Hepatocyte (in vitro differentiated cells): ENCODE results near the gene NME4. TPM values are rescaled to one million over a fixed set of nuclear protein-coding genes. Genes with fewer than 3 reads are reported as not detected.

Experiments
- DNase-seq: peaks from one replicate; pipeline ENCODE4 v3.0.0-alpha.2; 2016; ENCODE audit warnings: low spot score
- H2AFZ ChIP-seq: fragments of 200-600 bp; sonication (generic); 2 replicates; pipeline ENCODE4 v1.6.0; 2016; ENCODE audit warnings: antibody characterized with exemption, mild to moderate bottlenecking
- H3K27ac ChIP-seq: fragments of 200-600 bp; sonication (generic); 2 replicates; pipeline ENCODE4 v1.5.1; 2016; ENCODE audit warnings: mild to moderate bottlenecking
- H3K27me3 ChIP-seq: fragments of 200-600 bp; sonication (generic); 2 replicates; pipeline ENCODE4 v1.6.1; 2016
- H3K36me3 ChIP-seq: fragments of 200-600 bp; sonication (generic); replicated peaks from 2 replicates; pipeline ENCODE4 v1.5.1; 2016; ENCODE audit warnings: low read depth; ENCODE audit not compliant: insufficient read depth
- H3K4me1 ChIP-seq: fragments of 200-600 bp; sonication (generic); 2 replicates; pipeline ENCODE4 v1.5.1; 2016; ENCODE audit warnings: mild to moderate bottlenecking, moderate library complexity; ENCODE audit not compliant: insufficient read depth
- H3K4me2 ChIP-seq: fragments of 200-600 bp; sonication (generic); 2 replicates; pipeline ENCODE4 v1.6.0; 2016
- H3K4me3 ChIP-seq: fragments of 200-600 bp; sonication (generic); 2 replicates; pipeline ENCODE4 v1.5.1; 2016; ENCODE audit warnings: mild to moderate bottlenecking
- H3K79me2 ChIP-seq: fragments of 200-600 bp; sonication (generic); 2 replicates; pipeline ENCODE4 v1.6.0; 2017; ENCODE audit warnings: mild to moderate bottlenecking
- H3K9me2 ChIP-seq: fragments of 200-600 bp; sonication (generic); replicated peaks from 2 replicates; pipeline ENCODE4 v1.6.0; 2017; ENCODE audit warnings: mild to moderate bottlenecking; ENCODE audit not compliant: insufficient read depth
- H3K9me3 ChIP-seq: fragments of 200-600 bp; sonication (generic); 2 replicates; pipeline ENCODE4 v1.5.1; 2016; ENCODE audit warnings: low read depth, mild to moderate bottlenecking
- H4K20me1 ChIP-seq: fragments of 200-600 bp; sonication (generic); 2 replicates; pipeline ENCODE4 v1.6.0; 2016; ENCODE audit warnings: mild to moderate bottlenecking; ENCODE audit not compliant: insufficient read depth, poor library complexity, severe bottlenecking
- CTCF ChIP-seq: fragments of 200-600 bp; sonication (generic); IDR thresholded peaks from 2 replicates; pipeline ENCODE4 v1.5.1; 2016; ENCODE audit warnings: antibody characterized with exemption, mild to moderate bottlenecking; ENCODE audit not compliant: poor library complexity
- EZH2 ChIP-seq: fragments of 200-600 bp; sonication (generic); IDR thresholded peaks from 2 replicates; pipeline ENCODE4 v1.6.1; 2016; ENCODE audit warnings: antibody characterized with exemption, mild to moderate bottlenecking, borderline replicate concordance
- EZH2phosphoT487 ChIP-seq: fragments of 200-600 bp; sonication (generic); IDR thresholded peaks from one replicate; pipeline ENCODE4 v1.6.1; 2018; ENCODE audit warnings: antibody characterized with exemption, mild to moderate bottlenecking, low read depth, moderate library complexity; ENCODE audit not compliant: unreplicated experiment, severe bottlenecking
- WGBS: methylation state at CpG from one replicate; pipeline ENCODE4 v1.1.6; 2016; ENCODE audit warnings: low lambda C conversion rate; ENCODE audit errors: missing lambda C conversion rate; 5-methylcytosine and 5-hydroxymethylcytosine counted together
- polyA plus RNA-seq: library from polyadenylated mRNA; unstranded; fragments of >200 nt; fragmentation: Nextera tagmentation; extraction: Ambion mirVana; gene quantifications from 2 replicates; pipeline ENCODE4 v1.2.1, GENCODE V29; 2016
- small RNA-seq: library from RNA; depleted of rRNA; stranded (forward); fragments of <200 nt; gene quantifications from one replicate; pipeline ENCODE3, GENCODE V24; 2014
- total RNA-seq: library from RNA; depleted of rRNA; stranded (reverse); fragments of >200 nt; gene quantifications from 2 replicates; pipeline ENCODE4 v1.2.3, GENCODE V29; 2014

NME4 gene
- total and polyA plus RNA-seq, 2 experiments from 2014 or later, result 168 to 543 TPM

GRCh38 chr16:442976-443375, 46.0 kb downstream of the NME4 start:
- Histone ChIP-seq H3K79me2 (peaks cover 94% of the 10 kb centered on the region), H2AFZ (no peak overlapping the region), H3K27ac (peak overlapping the region; percentile 10), H3K27me3 (no peaks in the 10 kb centered on the region), H3K4me2 (peak overlapping the region; percentile 28), H3K4me1 (peaks cover 12% of the 10 kb centered on the region), H3K9me2 (no peaks in the 10 kb centered on the region), H4K20me1 (peaks cover 44% of the 10 kb centered on the region), H3K4me3 (no peak overlapping the region), H3K9me3 (no peaks in the 10 kb centered on the region), H3K36me3 (no peaks in the 10 kb centered on the region)
- TF ChIP-seq CTCF (no peak), EZH2phosphoT487 (no peak), EZH2 (no peak)
- DNase-seq, result no peak
- WGBS, result 85% methylated on average over 6 of the region's 6 CpGs

- Histone ChIP-seq H3K27ac (no peak overlapping the region), H4K20me1 (peaks cover 42% of the 10 kb centered on the region), H3K9me3 (no peaks in the 10 kb centered on the region), H3K27me3 (no peaks in the 10 kb centered on the region), H3K4me3 (no peak overlapping the region), H2AFZ (no peak overlapping the region), H3K4me1 (peaks cover 12% of the 10 kb centered on the region), H3K9me2 (no peaks in the 10 kb centered on the region), H3K36me3 (no peaks in the 10 kb centered on the region), H3K79me2 (peaks cover 90% of the 10 kb centered on the region), H3K4me2 (no peak overlapping the region)
- WGBS, result 95% methylated on average over 10 of the region's 10 CpGs
- TF ChIP-seq EZH2, result no peak
- no peak for DNase-seq
Measured at GRCh38 chr16:444027-444426, 47.0 kb downstream of the NME4 start.

GRCh38 chr16:445566-445965, 48.6 kb downstream of the NME4 start:
- Histone ChIP-seq H3K9me3 (no peaks in the 10 kb centered on the region), H3K36me3 (no peaks in the 10 kb centered on the region), H3K27ac (no peak overlapping the region), H2AFZ (no peak overlapping the region), H3K4me2 (no peak overlapping the region), H3K9me2 (no peaks in the 10 kb centered on the region), H3K27me3 (no peaks in the 10 kb centered on the region), H3K4me3 (no peak overlapping the region), H4K20me1 (peaks cover 42% of the 10 kb centered on the region), H3K79me2 (peaks cover 84% of the 10 kb centered on the region), H3K4me1 (peaks cover 13% of the 10 kb centered on the region)
- 80% methylated on average over 4 of the region's 4 CpGs for WGBS
- TF ChIP-seq EZH2 (no peak), CTCF (no peak), EZH2phosphoT487 (no peak)
- DNase-seq, result no peak

Small RNA genes lying within 50 kb of the gene (small RNA-seq; reads per million reads assigned to genes)
- not detected for gene RF00019

Other genes starting within 250 kb of the NME4 start
- not detected in 2 replicates for gene HBZ, start 244.6 kb upstream of the NME4 start, total RNA-seq
- 0.28 TPM in 1 of 2 replicates, not detected in the other for gene HBZ, start 244.6 kb upstream of the NME4 start, polyA plus RNA-seq
- gene HBM, start 231.2 kb upstream of the NME4 start, total RNA-seq, result not detected in 2 replicates
- gene HBM, start 231.2 kb upstream of the NME4 start, polyA plus RNA-seq, result not detected in 2 replicates
- not detected in 2 replicates for gene HBA2, start 224.3 kb upstream of the NME4 start, total RNA-seq
- gene HBA2, start 224.3 kb upstream of the NME4 start, polyA plus RNA-seq, result not detected in 2 replicates
- gene HBA1, start 220.5 kb upstream of the NME4 start, total RNA-seq, result not detected in 2 replicates
- gene HBA1, start 220.5 kb upstream of the NME4 start, polyA plus RNA-seq, result 1.9 TPM in 1 of 2 replicates, not detected in the other
- gene HBQ1, start 216.7 kb upstream of the NME4 start, total RNA-seq, result not detected in 2 replicates
- 0.30 TPM in 1 of 2 replicates, not detected in the other for gene HBQ1, start 216.7 kb upstream of the NME4 start, polyA plus RNA-seq
- 74.1 and 75.4 TPM in 2 replicates for gene LUC7L, start 167.8 kb upstream of the NME4 start, total RNA-seq
- gene LUC7L, start 167.8 kb upstream of the NME4 start, polyA plus RNA-seq, result 75.2 and 88.1 TPM in 2 replicates
- 37.6 and 84.1 TPM in 2 replicates for gene FAM234A, start 162.4 kb upstream of the NME4 start, total RNA-seq
- 96.5 and 106 TPM in 2 replicates for gene FAM234A, start 162.4 kb upstream of the NME4 start, polyA plus RNA-seq
- gene RGS11, start 121.3 kb upstream of the NME4 start, total RNA-seq, result 0.04 and 0.57 TPM in 2 replicates
- 0.93 and 3.4 TPM in 2 replicates for gene RGS11, start 121.3 kb upstream of the NME4 start, polyA plus RNA-seq
- 0.48 TPM in 1 of 2 replicates, not detected in the other for gene ARHGDIG, start 116.6 kb upstream of the NME4 start, total RNA-seq
- gene ARHGDIG, start 116.6 kb upstream of the NME4 start, polyA plus RNA-seq, result 1.0 and 1.1 TPM in 2 replicates
- 0.08 TPM in 1 of 2 replicates, not detected in the other for gene PDIA2, start 114.0 kb upstream of the NME4 start, total RNA-seq
- 0.47 and 1.0 TPM in 2 replicates for gene PDIA2, start 114.0 kb upstream of the NME4 start, polyA plus RNA-seq
- 22.5 and 27.2 TPM in 2 replicates for gene AXIN1, start 44.5 kb upstream of the NME4 start, total RNA-seq
- gene AXIN1, start 44.5 kb upstream of the NME4 start, polyA plus RNA-seq, result 16.1 and 22.5 TPM in 2 replicates
- 80.0 and 88.1 TPM in 2 replicates for gene MRPL28, start 26.7 kb upstream of the NME4 start, total RNA-seq
- 126 and 144 TPM in 2 replicates for gene MRPL28, start 26.7 kb upstream of the NME4 start, polyA plus RNA-seq
- gene PGAP6, start 15.2 kb upstream of the NME4 start, total RNA-seq, result 130 and 133 TPM in 2 replicates
- gene PGAP6, start 15.2 kb upstream of the NME4 start, polyA plus RNA-seq, result 205 and 229 TPM in 2 replicates
- 29.4 and 54.5 TPM in 2 replicates for gene DECR2, start 4.7 kb downstream of the NME4 start, total RNA-seq
- gene DECR2, start 4.7 kb downstream of the NME4 start, polyA plus RNA-seq, result 80.5 and 107 TPM in 2 replicates
- 39.9 and 47.3 TPM in 2 replicates for gene RAB11FIP3, start 28.4 kb downstream of the NME4 start, total RNA-seq
- 72.8 and 81.0 TPM in 2 replicates for gene RAB11FIP3, start 28.4 kb downstream of the NME4 start, polyA plus RNA-seq
- 41.7 and 51.0 TPM in 2 replicates for gene CAPN15, start 130.5 kb downstream of the NME4 start, total RNA-seq
- 42.7 and 47.9 TPM in 2 replicates for gene CAPN15, start 130.5 kb downstream of the NME4 start, polyA plus RNA-seq
- gene PRR35, start 163.2 kb downstream of the NME4 start, total RNA-seq, result not detected in 2 replicates
- not detected in 2 replicates for gene PRR35, start 163.2 kb downstream of the NME4 start, polyA plus RNA-seq
- gene NHLRC4, start 169.8 kb downstream of the NME4 start, total RNA-seq, result 1.0 and 1.2 TPM in 2 replicates
- gene NHLRC4, start 169.8 kb downstream of the NME4 start, polyA plus RNA-seq, result 0.25 and 1.7 TPM in 2 replicates
- 26.7 and 30.0 TPM in 2 replicates for gene PIGQ, start 172.8 kb downstream of the NME4 start, total RNA-seq
- gene PIGQ, start 172.8 kb downstream of the NME4 start, polyA plus RNA-seq, result 58.6 and 64.6 TPM in 2 replicates
- gene RAB40C, start 192.9 kb downstream of the NME4 start, total RNA-seq, result 28.4 and 30.2 TPM in 2 replicates
- gene RAB40C, start 192.9 kb downstream of the NME4 start, polyA plus RNA-seq, result 30.8 and 32.7 TPM in 2 replicates
- gene WFIKKN1, start 233.8 kb downstream of the NME4 start, total RNA-seq, result 0.24 and 0.43 TPM in 2 replicates
- 0.88 and 2.1 TPM in 2 replicates for gene WFIKKN1, start 233.8 kb downstream of the NME4 start, polyA plus RNA-seq
- gene METTL26, start 239.1 kb downstream of the NME4 start, total RNA-seq, result 75.4 and 77.9 TPM in 2 replicates
- 151 and 155 TPM in 2 replicates for gene METTL26, start 239.1 kb downstream of the NME4 start, polyA plus RNA-seq
- gene MCRIP2, start 244.6 kb downstream of the NME4 start, total RNA-seq, result 43.0 and 61.4 TPM in 2 replicates
- 95.2 and 100 TPM in 2 replicates for gene MCRIP2, start 244.6 kb downstream of the NME4 start, polyA plus RNA-seq